HG02678 (cell line): Measurements from ENCODE around the gene KNG1.

Source experiments
- ATAC-seq: cut with Tn5 transposase; IDR thresholded peaks from one replicate; pipeline ENCODE4 v1.9.1; 2021; ENCODE audit warnings: mild to moderate bottlenecking, moderate library complexity; ENCODE audit not compliant: unreplicated experiment

KNG1 gene

GRCh38 chr3:186772701-186773417 is 55.7 kb downstream of the KNG1 start:
- peak; percentile 96 for ATAC-seq

- ATAC-seq, result no peak
These were observed 58.8 kb downstream of the KNG1 start for GRCh38 chr3:186775999-186776398.

GRCh38 chr3:186779204-186779603 is 62.0 kb downstream of the KNG1 start:
- no peak for ATAC-seq

- peak; percentile 31 for ATAC-seq
These were observed 65.4 kb downstream of the KNG1 start for GRCh38 chr3:186782542-186783057.

- ATAC-seq, result peak; percentile 65
These were observed 66.0 kb downstream of the KNG1 start, which contains the start of gene EIF4A2 for GRCh38 chr3:186783058-186783730. Gene EIF4A2 (plus strand): TSS chr3:186783577. CDS start chr3:186783611, 34 bp downstream.

GRCh38 chr3:186783731-186784515 is 66.8 kb downstream of the KNG1 start:
- ATAC-seq, result peak; percentile 60

- no peak for ATAC-seq
These were observed 67.8 kb downstream of the KNG1 start for GRCh38 chr3:186784820-186785494.

- no peak for ATAC-seq
These were observed 68.4 kb downstream of the KNG1 start for GRCh38 chr3:186785495-186786018.

GRCh38 chr3:186786922-186787321 is 69.8 kb downstream of the KNG1 start:
- no peak for ATAC-seq

- no peak for ATAC-seq
These were observed 70.7 kb downstream of the KNG1 start for GRCh38 chr3:186787642-186788481.

GRCh38 chr3:186788482-186789370 is 71.6 kb downstream of the KNG1 start:
- no peak for ATAC-seq

- no peak for ATAC-seq
These were observed 72.5 kb downstream of the KNG1 start for GRCh38 chr3:186789554-186790260.

- ATAC-seq, result no peak
These were observed 73.3 kb downstream of the KNG1 start for GRCh38 chr3:186790261-186790981.
